Kidney epithelial cell (primary cell): ENCODE results near the gene NT5DC3. TPM values are rescaled to one million over a fixed set of nuclear protein-coding genes. Genes with fewer than 3 reads are reported as not detected.

ENCODE experiments used
- DNase-seq: peaks from one replicate; pipeline ENCODE4 v3.0.0-alpha.2; 2010; ENCODE audit warnings: low read depth
- H3K27me3 ChIP-seq: 2 replicates; pipeline ENCODE4 v1.6.0; 2011; ENCODE audit warnings: low read length; ENCODE audit not compliant: control insufficient read depth, insufficient read depth
- H3K36me3 ChIP-seq: 2 replicates; pipeline ENCODE4 v1.5.1; 2011; ENCODE audit warnings: low read length; ENCODE audit not compliant: control insufficient read depth, insufficient read depth
- H3K4me3 ChIP-seq: 2 replicates; pipeline ENCODE4 v1.5.1; 2011; ENCODE audit warnings: low read depth, mild to moderate bottlenecking, control low read depth, low read length
- CTCF ChIP-seq: IDR thresholded peaks from 2 replicates; pipeline ENCODE4 v1.5.1; 2011; ENCODE audit warnings: mild to moderate bottlenecking, moderate library complexity, low read length, control low read depth, inconsistent platforms; ENCODE audit not compliant: insufficient read depth, poor library complexity, severe bottlenecking
- total RNA-seq: library from RNA; depleted of rRNA; stranded (reverse); fragments of >200 nt; gene quantifications from 2 replicates; pipeline ENCODE4 v1.2.3, GENCODE V29; 2015

The NT5DC3 gene
- total RNA-seq, 1 donor from 2014 or later = 17.0 TPM

DNA sequence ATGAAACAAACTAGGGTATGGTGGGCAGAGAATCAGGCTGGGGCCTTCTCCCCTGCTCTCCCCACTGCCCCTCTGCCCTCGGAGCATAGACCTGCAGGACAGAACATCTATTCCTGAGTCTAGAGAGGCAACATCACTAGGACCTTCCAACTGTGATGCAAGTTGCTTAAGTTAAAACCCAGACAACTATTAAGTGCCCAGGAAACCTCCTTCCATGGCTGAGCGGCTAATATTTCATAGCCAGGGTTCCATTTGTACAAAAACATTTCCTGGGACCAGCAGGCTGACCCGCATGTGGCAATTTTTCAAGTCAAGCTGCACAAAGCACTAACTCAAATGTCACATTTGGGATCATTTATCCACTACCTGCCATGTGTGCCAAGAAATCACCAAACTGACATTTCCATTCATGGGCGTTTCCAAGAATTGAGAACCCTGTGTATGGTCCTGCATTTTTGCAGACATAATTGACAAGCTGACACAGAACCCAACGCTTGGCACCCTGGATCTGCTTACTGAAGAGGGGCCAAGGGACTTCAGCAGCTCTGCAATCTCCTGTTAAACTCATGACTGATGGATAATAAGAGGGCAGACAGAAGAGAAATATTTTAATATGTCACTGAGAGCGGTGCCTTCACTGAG lies 32.7 kb downstream of the NT5DC3 start:
- DNase-seq = no peak
- no peak for TF ChIP-seq CTCF
- Histone ChIP-seq H3K4me3 (no peak overlapping the region), H3K36me3 (no peaks in the 10 kb centered on the region), H3K27me3 (no peaks in the 10 kb centered on the region)

DNA sequence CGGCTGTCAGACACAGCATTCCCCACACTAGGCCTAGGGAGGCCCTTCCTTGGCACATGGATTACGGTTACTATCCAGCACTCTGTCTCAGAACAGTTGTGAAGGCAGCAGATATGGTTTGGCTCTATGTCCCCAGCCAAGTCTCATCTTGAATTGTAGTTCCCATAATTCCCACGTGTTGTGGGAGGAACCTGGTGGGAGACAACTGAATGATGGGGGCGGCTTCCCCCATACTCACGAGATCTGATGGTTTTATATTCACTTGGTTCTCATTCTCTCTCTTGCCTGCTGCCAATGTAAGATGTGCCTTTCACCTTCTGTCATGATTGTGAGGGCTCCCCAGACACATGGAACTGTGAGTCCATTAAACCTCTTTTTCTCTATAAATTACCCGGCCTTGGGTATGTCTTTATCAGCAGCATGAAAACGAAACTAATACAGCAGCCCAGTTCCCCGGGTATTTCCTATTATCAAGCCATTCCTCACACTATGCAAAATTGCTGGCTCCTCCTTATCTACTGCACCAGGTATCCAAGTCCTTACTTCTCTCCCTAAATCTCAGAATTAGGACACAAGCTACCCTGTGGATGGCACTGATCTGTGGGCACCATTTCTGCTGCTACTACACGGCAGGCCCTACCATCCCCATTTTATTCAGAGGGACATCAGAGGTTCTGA lies 33.3 kb downstream of the NT5DC3 start:
- H3K36me3 ChIP-seq = no peaks in the 10 kb centered on the region
- H3K4me3 ChIP-seq = no peak overlapping the region
- no peak for DNase-seq
- H3K27me3 ChIP-seq = no peaks in the 10 kb centered on the region
- no peak for TF ChIP-seq CTCF

DNA sequence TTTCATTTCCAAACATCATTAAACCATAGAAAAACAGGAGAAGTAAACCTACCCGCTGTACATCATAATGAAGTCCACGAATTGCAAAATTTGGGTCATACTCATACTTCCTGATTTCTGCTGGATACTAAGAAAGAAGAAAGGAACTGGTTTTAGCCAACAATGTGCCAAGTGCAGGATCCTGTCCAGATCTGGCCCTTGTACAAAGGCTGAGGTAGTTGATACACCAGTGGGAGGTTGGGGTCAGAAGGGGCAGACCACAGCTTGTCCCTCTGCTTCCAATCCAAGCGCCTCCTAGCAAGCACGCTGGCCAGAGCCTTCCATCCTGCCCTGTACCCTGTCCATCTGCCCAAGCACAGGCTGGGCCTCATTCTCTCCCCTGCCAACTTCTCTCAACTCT lies 34.2 kb downstream of the NT5DC3 start:
- H3K27me3 ChIP-seq = no peaks in the 10 kb centered on the region
- no peak overlapping the region for H3K4me3 ChIP-seq
- DNase-seq = no peak
- no peak for TF ChIP-seq CTCF
- H3K36me3 ChIP-seq = no peaks in the 10 kb centered on the region

GRCh38 chr12:103805655-103806360 lies 35.2 kb downstream of the NT5DC3 start:
- DNase-seq = no peak
- Histone ChIP-seq H3K36me3 (no peaks in the 10 kb centered on the region), H3K27me3 (no peaks in the 10 kb centered on the region), H3K4me3 (no peak overlapping the region)
- no peak for TF ChIP-seq CTCF

DNA sequence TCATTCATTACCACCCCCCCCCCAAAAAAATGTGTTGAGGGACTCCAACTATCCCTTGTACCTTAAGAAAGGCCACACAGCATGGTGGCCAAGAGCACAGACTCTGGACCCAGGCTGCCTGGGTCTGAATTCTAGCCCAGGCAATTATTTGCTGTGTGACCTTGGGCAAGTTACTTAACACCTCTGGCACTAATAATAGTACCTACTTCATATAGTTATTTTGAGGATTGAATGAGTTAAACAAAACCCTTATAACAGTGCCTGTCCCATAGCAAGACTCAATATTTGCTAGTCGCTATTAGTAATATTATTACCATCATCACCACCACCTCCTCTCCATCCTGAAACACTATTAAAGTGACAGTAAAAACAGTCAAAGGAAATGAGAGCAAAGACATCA lies 37.2 kb downstream of the NT5DC3 start:
- Histone ChIP-seq H3K36me3 (no peaks in the 10 kb centered on the region), H3K27me3 (no peaks in the 10 kb centered on the region), H3K4me3 (no peak overlapping the region)
- no peak for DNase-seq
- no peak for TF ChIP-seq CTCF
